H9 (cell line): ENCODE measurements around the gene SLC24A4. TPM values are rescaled to one million over a fixed set of nuclear protein-coding genes. Genes with fewer than 3 reads are reported as not detected.

Experiments
- DNase-seq: peaks from one replicate; pipeline ENCODE4 v3.0.0-alpha.2; 2017
- H2AFZ ChIP-seq: one replicate; pipeline ENCODE4 v1.6.1; 2013; ENCODE audit warnings: mild to moderate bottlenecking, low read length, control low read depth, moderate library complexity
- H2AK5ac ChIP-seq: 2 replicates; pipeline ENCODE4 v1.6.1; 2013; ENCODE audit warnings: low read length, control low read depth, mixed read lengths; ENCODE audit not compliant: insufficient read length
- H2BK120ac ChIP-seq: one replicate; pipeline ENCODE4 v1.6.1; 2013; ENCODE audit warnings: low read depth, mild to moderate bottlenecking, low read length, control low read depth, inconsistent platforms; ENCODE audit not compliant: poor library complexity, severe bottlenecking
- H2BK12ac ChIP-seq: 2 replicates; pipeline ENCODE4 v1.6.1; 2013; ENCODE audit warnings: low read length, control low read depth, mixed read lengths, low read depth; ENCODE audit not compliant: insufficient read length
- H2BK15ac ChIP-seq: 2 replicates; pipeline ENCODE4 v1.6.1; 2013; ENCODE audit warnings: low read depth, low read length, control low read depth
- H2BK20ac ChIP-seq: one replicate; pipeline ENCODE4 v1.6.1; 2013; ENCODE audit warnings: low read depth, mild to moderate bottlenecking, low read length, control low read depth, inconsistent platforms; ENCODE audit not compliant: poor library complexity, severe bottlenecking
- H2BK5ac ChIP-seq: 2 replicates; pipeline ENCODE4 v1.6.1; 2013; ENCODE audit warnings: low read length, control low read depth, mixed read lengths; ENCODE audit not compliant: insufficient read length
- H3K14ac ChIP-seq: 2 replicates; pipeline ENCODE4 v1.6.1; 2013; ENCODE audit warnings: low read length, control low read depth; ENCODE audit not compliant: insufficient read depth
- H3K18ac ChIP-seq: 2 replicates; pipeline ENCODE4 v1.6.1; 2013; ENCODE audit warnings: low read depth, mild to moderate bottlenecking, mixed read lengths, low read length, control low read depth; ENCODE audit not compliant: insufficient read length
- H3K23ac ChIP-seq: 2 replicates; pipeline ENCODE4 v1.6.1; 2013; ENCODE audit warnings: low read length, control low read depth, mixed read lengths, low read depth; ENCODE audit not compliant: insufficient read length
- H3K23me2 ChIP-seq: 2 replicates; pipeline ENCODE4 v1.6.1; 2013; ENCODE audit warnings: low read depth, mild to moderate bottlenecking, mixed read lengths, low read length, control low read depth; ENCODE audit not compliant: insufficient read length, poor library complexity, severe bottlenecking
- H3K27ac ChIP-seq: 2 replicates; pipeline ENCODE4 v1.5.1; 2013; ENCODE audit warnings: low read length, control low read depth, mixed read lengths, low read depth; ENCODE audit not compliant: insufficient read length
- H3K27me3 ChIP-seq: 2 replicates; pipeline ENCODE4 v1.6.1; 2013; ENCODE audit warnings: low read length, control low read depth, inconsistent platforms; ENCODE audit not compliant: insufficient read depth
- H3K4ac ChIP-seq: 2 replicates; pipeline ENCODE4 v1.6.1; 2013; ENCODE audit warnings: low read depth, mild to moderate bottlenecking, control low read depth, inconsistent platforms, low read length, moderate library complexity
- H3K4me1 ChIP-seq: 2 replicates; pipeline ENCODE4 v1.6.1; 2013; ENCODE audit warnings: low read length, control low read depth, inconsistent platforms; ENCODE audit not compliant: insufficient read depth
- H3K4me2 ChIP-seq: 2 replicates; pipeline ENCODE4 v1.6.1; 2013; ENCODE audit warnings: low read length, control low read depth, mixed read lengths; ENCODE audit not compliant: insufficient read length, insufficient read depth
- H3K56ac ChIP-seq: 2 replicates; pipeline ENCODE4 v1.6.1; 2013; ENCODE audit warnings: low read depth, mild to moderate bottlenecking, mixed read lengths, low read length, control low read depth; ENCODE audit not compliant: insufficient read length
- H3K79me1 ChIP-seq: 2 replicates; pipeline ENCODE4 v1.6.1; 2013; ENCODE audit warnings: low read depth, mild to moderate bottlenecking, moderate library complexity, low read length, control low read depth, inconsistent platforms; ENCODE audit not compliant: insufficient read depth, poor library complexity, severe bottlenecking
- H3K79me2 ChIP-seq: 2 replicates; pipeline ENCODE4 v1.6.1; 2013; ENCODE audit warnings: low read length, control low read depth, inconsistent platforms; ENCODE audit not compliant: insufficient read depth
- H3K9ac ChIP-seq: 2 replicates; pipeline ENCODE4 v1.6.1; 2013; ENCODE audit warnings: low read length, control low read depth, mixed read lengths; ENCODE audit not compliant: insufficient read length; ENCODE audit errors: extremely low read depth
- H3K9me3 ChIP-seq: one replicate; pipeline ENCODE4 v1.6.1; 2013; ENCODE audit warnings: low read depth, low read length, inconsistent platforms; ENCODE audit not compliant: control insufficient read depth
- H3T11ph ChIP-seq: one replicate; pipeline ENCODE4 v1.6.1; 2013; ENCODE audit warnings: mild to moderate bottlenecking, low read length, control low read depth, inconsistent platforms
- H4K20me1 ChIP-seq: one replicate; pipeline ENCODE4 v1.6.1; 2013; ENCODE audit not compliant: control insufficient read depth, insufficient read length, insufficient read depth
- H4K5ac ChIP-seq: 2 replicates; pipeline ENCODE4 v1.6.1; 2013; ENCODE audit warnings: low read depth, mild to moderate bottlenecking, mixed read lengths, low read length, control low read depth; ENCODE audit not compliant: insufficient read length
- H4K8ac ChIP-seq: replicated peaks from 2 replicates; pipeline ENCODE4 v1.6.1; 2013; ENCODE audit warnings: low read length, control low read depth, mixed read lengths, low read depth; ENCODE audit not compliant: insufficient read length
- H4K91ac ChIP-seq: 2 replicates; pipeline ENCODE4 v1.6.1; 2013; ENCODE audit warnings: low read depth, mild to moderate bottlenecking, moderate library complexity, mixed read lengths, low read length, control low read depth; ENCODE audit not compliant: insufficient read length
- H3K27ac Mint-ChIP-seq, 3 experiments: 2 replicates in 2 of 3; 3 replicates in 1 of 3; pipeline ENCODE4 v1.8.0; 2020 to 2021; ENCODE audit warnings: mixed read lengths in 3 of 3, mild to moderate bottlenecking in 1 of 3, moderate library complexity in 1 of 3
- H3K27me3 Mint-ChIP-seq: 2 replicates; pipeline ENCODE4 v1.8.0; 2021; ENCODE audit warnings: low read depth, mild to moderate bottlenecking, moderate library complexity, mixed read lengths
- H3K36me3 Mint-ChIP-seq, 3 experiments: 2 replicates in 2 of 3; 3 replicates in 1 of 3; pipeline ENCODE4 v1.8.0; 2020 to 2021; ENCODE audit warnings: low read depth in 3 of 3, mixed read lengths in 3 of 3; ENCODE audit not compliant: insufficient read depth in 1 of 3
- H3K4me1 Mint-ChIP-seq, 2 experiments: 2 replicates each; pipeline ENCODE4 v1.8.0; 2020; ENCODE audit warnings: mixed read lengths in 2 of 2
- H3K4me3 Mint-ChIP-seq, 2 experiments: 2 replicates in 1 of 2; 3 replicates in 1 of 2; pipeline ENCODE4 v1.8.0; 2020 to 2021; ENCODE audit warnings: mild to moderate bottlenecking in 2 of 2, mixed read lengths in 2 of 2, moderate library complexity in 1 of 2
- H3K9me3 Mint-ChIP-seq, 2 experiments: 2 replicates in 1 of 2; 3 replicates in 1 of 2; pipeline ENCODE4 v1.8.0; 2020; ENCODE audit warnings: mild to moderate bottlenecking in 2 of 2, mixed read lengths in 2 of 2, moderate library complexity in 1 of 2
- CTCF ChIP-seq: fragments of 200-600 bp; sonication (generic); conservative IDR thresholded peaks from 3 replicates; pipeline ENCODE4 v1.8.0; 2021; ENCODE audit warnings: antibody characterized with exemption, mild to moderate bottlenecking
- WGBS: extraction: QIAGEN DNeasy Blood & Tissue Kit; methylation state at CpG from one replicate; pipeline ENCODE4 v1.1.7; 2013; ENCODE audit warnings: missing lambda C conversion rate, low lambda C conversion rate, mixed read lengths; ENCODE audit not compliant: insufficient read length; ENCODE audit errors: extremely low coverage; 5-methylcytosine and 5-hydroxymethylcytosine counted together
- total RNA-seq: library from RNA; stranded (reverse); gene quantifications from 2 replicates; pipeline ENCODE4 v1.2.1, GENCODE V29; 2021

Gene SLC24A4
- total RNA-seq, 1 experiment from 2014 or later = 0.24 TPM

- Histone ChIP-seq H4K8ac (no peak overlapping the region), H4K5ac (no peak overlapping the region), H2BK120ac (no peak overlapping the region), H3K18ac (no peak overlapping the region), H3K4me2 (no peak overlapping the region), H3K23me2 (no peaks in the 10 kb centered on the region), H3K9ac (no peak overlapping the region), H3K14ac (no peak overlapping the region), H3T11ph (no peak overlapping the region), H2BK12ac (no peak overlapping the region), H3K79me2 (no peaks in the 10 kb centered on the region), H2AFZ (no peak overlapping the region), H2BK5ac (no peak overlapping the region), H3K4me1 (no peaks in the 10 kb centered on the region), H3K9me3 (no peaks in the 10 kb centered on the region), H3K23ac (no peak overlapping the region), H3K4ac (no peak overlapping the region), H3K56ac (no peak overlapping the region), H3K27me3 (no peaks in the 10 kb centered on the region; the same call in 1 of the 2 replicates), H2BK20ac (no peak overlapping the region), H4K20me1 (no peaks in the 10 kb centered on the region), H3K27ac (no peak overlapping the region), H4K91ac (no peak overlapping the region), H2BK15ac (no peak overlapping the region), H3K79me1 (no peaks in the 10 kb centered on the region), H2AK5ac (no peak overlapping the region)
- Mint-ChIP-seq H3K27ac (no peak overlapping the region; a peak in 1 of 7 replicates), H3K4me3 (no peak overlapping the region), H3K36me3 (no peaks in the 10 kb centered on the region; a peak in 1 of 7 replicates), H3K9me3 (no peaks in the 10 kb centered on the region), H3K4me1 (peaks cover 0 to 13% of the 10 kb centered on the region in 2 experiments; a peak in 2 of 4 replicates), H3K27me3 (peaks cover 2% of the 10 kb centered on the region; the same call in 1 of the 2 replicates)
- no peak for DNase-seq
- no CpG with 5 or more reads among the region's 9 CpGs for WGBS
- TF ChIP-seq CTCF = no peak
Observed at GRCh38 chr14:92451245-92451644, 128.3 kb downstream of the SLC24A4 start.
